Dendritic cell treated with granulocyte-macrophage colony-stimulating factor and Interleukin-4, amounts not matched to agents 40 ng/mL and 50 ng/mL, for 4 days (primary cell): ENCODE data around the gene TBCD.

Source experiments
- H3K27ac Mint-ChIP-seq: one replicate; pipeline ENCODE4 v1.8.0; 2022; ENCODE audit warnings: mild to moderate bottlenecking, mixed read lengths
- H3K27me3 Mint-ChIP-seq: one replicate; pipeline ENCODE4 v1.8.0; 2022; ENCODE audit warnings: mild to moderate bottlenecking, mixed read lengths
- H3K36me3 Mint-ChIP-seq: one replicate; pipeline ENCODE4 v1.8.0; 2022; ENCODE audit warnings: low read depth, mixed read lengths
- H3K4me1 Mint-ChIP-seq: one replicate; pipeline ENCODE4 v1.8.0; 2022; ENCODE audit warnings: low read depth, mixed read lengths
- H3K4me3 Mint-ChIP-seq: one replicate; pipeline ENCODE4 v1.8.0; 2022; ENCODE audit warnings: mild to moderate bottlenecking, moderate library complexity, mixed read lengths
- H3K9me3 Mint-ChIP-seq: one replicate; pipeline ENCODE4 v1.8.0; 2022; ENCODE audit warnings: mixed read lengths
- intact Hi-C: fragments of 100-400 bp; cut with micrococcal nuclease; formaldehyde crosslinking; loops from one replicate; pipeline ENCODE4 v1.15.0; 2022

The TBCD gene

GRCh38 chr17:82876602-82877379 is 124.9 kb downstream of the TBCD start:
- Mint-ChIP-seq H3K9me3 (no peaks in the 10 kb centered on the region), H3K36me3 (peaks cover 34% of the 10 kb centered on the region), H3K27me3 (no peaks in the 10 kb centered on the region), H3K4me3 (no peak overlapping the region), H3K4me1 (peaks cover 59% of the 10 kb centered on the region), H3K27ac (peak overlapping the region; percentile 64)
- intact Hi-C loops: no loop called here

- intact Hi-C loops: no loop called here
- Mint-ChIP-seq H3K36me3 (peaks cover 24% of the 10 kb centered on the region), H3K4me3 (no peak overlapping the region), H3K27me3 (no peaks in the 10 kb centered on the region), H3K27ac (peak overlapping the region; percentile 44), H3K9me3 (no peaks in the 10 kb centered on the region), H3K4me1 (peaks cover 72% of the 10 kb centered on the region)
These were observed 126.7 kb downstream of the TBCD start for GRCh38 chr17:82878527-82878926.

- no peaks in the 10 kb centered on the region for H3K27me3 Mint-ChIP-seq
- peaks cover 24% of the 10 kb centered on the region for H3K36me3 Mint-ChIP-seq
- no peaks in the 10 kb centered on the region for H3K9me3 Mint-ChIP-seq
- H3K4me3 Mint-ChIP-seq: no peak overlapping the region
- intact Hi-C loops: no loop called here
- H3K27ac Mint-ChIP-seq: peak overlapping the region; percentile 18
- H3K4me1 Mint-ChIP-seq: peaks cover 79% of the 10 kb centered on the region
These were observed 127.4 kb downstream of the TBCD start for GRCh38 chr17:82879241-82879640.

GRCh38 chr17:82880620-82881323 is 128.9 kb downstream of the TBCD start:
- intact Hi-C loops: no loop called here
- Mint-ChIP-seq H3K4me1 (peaks cover 83% of the 10 kb centered on the region), H3K27ac (peak overlapping the region; percentile 87), H3K27me3 (no peaks in the 10 kb centered on the region), H3K9me3 (no peaks in the 10 kb centered on the region), H3K36me3 (peaks cover 31% of the 10 kb centered on the region), H3K4me3 (no peak overlapping the region)

GRCh38 chr17:82881324-82881823 is 129.5 kb downstream of the TBCD start:
- H3K27me3 Mint-ChIP-seq: no peaks in the 10 kb centered on the region
- no peaks in the 10 kb centered on the region for H3K9me3 Mint-ChIP-seq
- peaks cover 84% of the 10 kb centered on the region for H3K4me1 Mint-ChIP-seq
- H3K36me3 Mint-ChIP-seq: peaks cover 31% of the 10 kb centered on the region
- H3K27ac Mint-ChIP-seq: peak overlapping the region; percentile 87
- H3K4me3 Mint-ChIP-seq: no peak overlapping the region
- intact Hi-C loops: no loop called here

GRCh38 chr17:82881900-82882714 is 130.2 kb downstream of the TBCD start:
- Mint-ChIP-seq H3K4me1 (peaks cover 85% of the 10 kb centered on the region), H3K27me3 (no peaks in the 10 kb centered on the region), H3K27ac (peak overlapping the region; percentile 87), H3K4me3 (no peak overlapping the region), H3K36me3 (peaks cover 33% of the 10 kb centered on the region), H3K9me3 (no peaks in the 10 kb centered on the region)
- intact Hi-C loops: no loop called here

GRCh38 chr17:82882715-82883418 is 131.0 kb downstream of the TBCD start:
- peaks cover 41% of the 10 kb centered on the region for H3K36me3 Mint-ChIP-seq
- H3K27me3 Mint-ChIP-seq: no peaks in the 10 kb centered on the region
- intact Hi-C loops: no loop called here
- peaks cover 92% of the 10 kb centered on the region for H3K4me1 Mint-ChIP-seq
- no peak overlapping the region for H3K4me3 Mint-ChIP-seq
- peak overlapping the region; percentile 87 for H3K27ac Mint-ChIP-seq
- no peaks in the 10 kb centered on the region for H3K9me3 Mint-ChIP-seq

GRCh38 chr17:82883419-82884031 is 131.7 kb downstream of the TBCD start:
- intact Hi-C loops: no loop called here
- Mint-ChIP-seq H3K4me1 (peaks cover 90% of the 10 kb centered on the region), H3K9me3 (no peaks in the 10 kb centered on the region), H3K36me3 (peaks cover 45% of the 10 kb centered on the region), H3K27ac (peak overlapping the region; percentile 87), H3K27me3 (no peaks in the 10 kb centered on the region), H3K4me3 (no peak overlapping the region)

GRCh38 chr17:82884341-82884969 is 132.6 kb downstream of the TBCD start:
- intact Hi-C loops: no loop called here
- Mint-ChIP-seq H3K4me1 (peaks cover 80% of the 10 kb centered on the region), H3K36me3 (peaks cover 37% of the 10 kb centered on the region), H3K27me3 (no peaks in the 10 kb centered on the region), H3K4me3 (no peak overlapping the region), H3K9me3 (no peaks in the 10 kb centered on the region), H3K27ac (peak overlapping the region; percentile 87)

GRCh38 chr17:82884970-82885353 is 133.1 kb downstream of the TBCD start:
- H3K9me3 Mint-ChIP-seq: no peaks in the 10 kb centered on the region
- H3K27ac Mint-ChIP-seq: peak overlapping the region; percentile 87
- peaks cover 75% of the 10 kb centered on the region for H3K4me1 Mint-ChIP-seq
- no peak overlapping the region for H3K4me3 Mint-ChIP-seq
- H3K36me3 Mint-ChIP-seq: peaks cover 37% of the 10 kb centered on the region
- H3K27me3 Mint-ChIP-seq: no peaks in the 10 kb centered on the region
- intact Hi-C loops: no loop called here

GRCh38 chr17:82887255-82888164 is 135.6 kb downstream of the TBCD start:
- Mint-ChIP-seq H3K36me3 (peaks cover 50% of the 10 kb centered on the region), H3K27ac (peak overlapping the region; percentile 72), H3K4me1 (peaks cover 50% of the 10 kb centered on the region), H3K4me3 (peak overlapping the region; percentile 49), H3K27me3 (no peaks in the 10 kb centered on the region), H3K9me3 (no peaks in the 10 kb centered on the region)
- intact Hi-C loops: no loop called here
